Astrocyte (in vitro differentiated cells and primary cell): Measurements from ENCODE around the gene CMTM8.

Experiments
- EZH2 ChIP-seq: IDR thresholded peaks from 2 replicates; pipeline ENCODE4 v1.6.1; 2012; ENCODE audit warnings: mild to moderate bottlenecking, low read length, inconsistent platforms; ENCODE audit not compliant: insufficient read depth
- TF ChIP-seq, protein P1 (sequence below): IDR thresholded peaks from 2 replicates; pipeline ENCODE4 v1.5.1; 2011; ENCODE audit warnings: low read depth, mild to moderate bottlenecking, inconsistent platforms, low read length, moderate library complexity; ENCODE audit not compliant: insufficient read depth

DNA sequence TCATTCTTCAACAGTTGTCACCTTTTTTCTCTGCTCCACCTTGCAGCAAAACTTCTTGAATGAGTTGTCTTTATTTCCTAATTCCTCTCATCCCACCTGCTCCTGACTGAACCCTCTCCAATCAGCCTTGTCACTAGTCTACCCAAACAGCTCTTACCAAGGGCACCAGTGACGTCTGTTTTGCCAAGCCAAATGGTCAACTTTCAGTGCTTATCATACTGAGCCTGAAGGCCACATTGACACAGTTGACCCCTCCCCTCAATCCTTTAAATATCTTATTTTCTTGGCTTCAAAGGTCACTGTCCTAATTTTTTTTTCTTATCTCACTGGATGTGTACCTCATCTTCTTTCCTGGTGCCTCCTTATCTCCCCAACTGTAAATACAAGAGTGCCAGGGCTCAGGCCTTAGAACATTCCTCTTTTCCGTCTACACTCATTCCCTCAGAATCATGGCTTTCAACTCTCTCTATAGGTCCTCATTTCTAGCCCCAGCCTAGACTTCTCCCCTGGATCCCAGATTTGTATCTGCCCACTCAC is 43.2 kb downstream of the CMTM8 start:
- TF ChIP-seq EZH2, result no peak
- TF ChIP-seq, protein P1, sequence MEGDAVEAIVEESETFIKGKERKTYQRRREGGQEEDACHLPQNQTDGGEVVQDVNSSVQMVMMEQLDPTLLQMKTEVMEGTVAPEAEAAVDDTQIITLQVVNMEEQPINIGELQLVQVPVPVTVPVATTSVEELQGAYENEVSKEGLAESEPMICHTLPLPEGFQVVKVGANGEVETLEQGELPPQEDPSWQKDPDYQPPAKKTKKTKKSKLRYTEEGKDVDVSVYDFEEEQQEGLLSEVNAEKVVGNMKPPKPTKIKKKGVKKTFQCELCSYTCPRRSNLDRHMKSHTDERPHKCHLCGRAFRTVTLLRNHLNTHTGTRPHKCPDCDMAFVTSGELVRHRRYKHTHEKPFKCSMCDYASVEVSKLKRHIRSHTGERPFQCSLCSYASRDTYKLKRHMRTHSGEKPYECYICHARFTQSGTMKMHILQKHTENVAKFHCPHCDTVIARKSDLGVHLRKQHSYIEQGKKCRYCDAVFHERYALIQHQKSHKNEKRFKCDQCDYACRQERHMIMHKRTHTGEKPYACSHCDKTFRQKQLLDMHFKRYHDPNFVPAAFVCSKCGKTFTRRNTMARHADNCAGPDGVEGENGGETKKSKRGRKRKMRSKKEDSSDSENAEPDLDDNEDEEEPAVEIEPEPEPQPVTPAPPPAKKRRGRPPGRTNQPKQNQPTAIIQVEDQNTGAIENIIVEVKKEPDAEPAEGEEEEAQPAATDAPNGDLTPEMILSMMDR, result no peak
